ENCODE results near the gene TMEM86B. TPM values are rescaled to one million over a fixed set of nuclear protein-coding genes. Genes with fewer than 3 reads are reported as not detected.

The TMEM86B gene
- polyA plus RNA-seq, 1 of the 3 experiments (the other 2 are of a cell fraction), result 3.0 TPM

- no peak for TF ChIP-seq EP300 (IDR thresholded peaks at IDR 0.05; ENCODE audit: borderline replicate concordance in 1 of 2, low read depth in 1 of 2, low read length in 1 of 2)
- no peak for TF ChIP-seq POLR2AphosphoS5 (IDR thresholded peaks at IDR 0.05; ENCODE audit: low read depth, low read length)
- no peak for TF ChIP-seq EZH2phosphoT487 (IDR thresholded peaks at IDR 0.05; ENCODE audit: borderline replicate concordance, low read depth)
- no peak for TF ChIP-seq RXRA (IDR thresholded peaks at IDR 0.05; ENCODE audit: borderline replicate concordance, low read depth)
- TF ChIP-seq YY1 (IDR thresholded peaks at IDR 0.05; ENCODE audit: low read depth), result no peak
- no peak for TF ChIP-seq PBX3 (IDR thresholded peaks at IDR 0.05)
- TF ChIP-seq GABPA (IDR thresholded peaks at IDR 0.05; ENCODE audit: low read depth), result no peak
- no peak for TF ChIP-seq CHD2 (IDR thresholded peaks at IDR 0.05; ENCODE audit: low read length, partially characterized antibody)
Measured at GRCh38 chr19:55230780-55231179, 2.2 kb upstream of the TMEM86B start (continued).

GRCh38 chr19:55230329-55230728 lies 1.8 kb upstream of the TMEM86B start:
- Histone ChIP-seq H3K9me3 (no peaks in the 10 kb centered on the region), H3K79me2 (ENCODE audit: insufficient read depth) (no peaks in the 10 kb centered on the region), H4K20me1 (ENCODE audit: insufficient read depth) (peaks cover 16% of the 10 kb centered on the region; the same call in 1 of the 2 replicates), H3K36me3 (replicated peaks in 1 of 2; ENCODE audit: control insufficient read depth in 1 of 2, insufficient read depth in 2 of 2, low read length in 1 of 2) (peaks cover 7 to 70% of the 10 kb centered on the region in 2 experiments), H3K4me2 (no peak overlapping the region), H3K4me3 (ENCODE audit: low read depth in 2 of 2, low read length in 1 of 2) (no peak overlapping the region), H3K27me3 (ENCODE audit: insufficient read depth) (no peaks in the 10 kb centered on the region), H3K9ac (no peak overlapping the region), H2AFZ (ENCODE audit: low read depth) (no peak overlapping the region), H3F3A (replicated peaks; ENCODE audit: insufficient read depth) (no peaks in the 10 kb centered on the region), H3K9me2 (no peaks in the 10 kb centered on the region), H3K4me1 (ENCODE audit: control insufficient read depth in 1 of 2, insufficient read depth in 2 of 2, low read depth in 1 of 2, low read length in 1 of 2) (peaks cover 0 to 36% of the 10 kb centered on the region in 2 experiments; a peak in 1 of 4 replicates), H3K27ac (ENCODE audit: low read depth in 2 of 2, low read length in 1 of 2) (no peak overlapping the region; a peak in 1 of 4 replicates)
- CTCF ChIA-PET, result interaction anchor here (1.0 kb wide), 1 partner anchor 89 kb away, joined by 3 read pairs; no protein-coding TSS in a partner anchor
- TF ChIP-seq EZH2phosphoT487 (IDR thresholded peaks at IDR 0.05; ENCODE audit: borderline replicate concordance, low read depth), result no peak
- 90% methylated on average over 12 of the region's 13 CpGs for WGBS (ENCODE audit: low lambda C conversion rate)
- no peak for DNase-seq
- POLR2A ChIA-PET, result no interaction called here

- ChIA-PET CTCF (interaction anchor here (1.0 kb wide), 1 partner anchor 89 kb away, joined by 3 read pairs; no protein-coding TSS in a partner anchor), POLR2A (no interaction called here)
- Histone ChIP-seq H3K4me3 (ENCODE audit: low read depth in 2 of 2, low read length in 1 of 2) (no peak overlapping the region), H3K27ac (ENCODE audit: low read depth in 2 of 2, low read length in 1 of 2) (no peak overlapping the region; a peak in 1 of 4 replicates), H3K4me1 (ENCODE audit: control insufficient read depth in 1 of 2, insufficient read depth in 2 of 2, low read depth in 1 of 2, low read length in 1 of 2) (peaks cover 0 to 38% of the 10 kb centered on the region in 2 experiments; a peak in 1 of 4 replicates), H3K36me3 (replicated peaks in 1 of 2; ENCODE audit: control insufficient read depth in 1 of 2, insufficient read depth in 2 of 2, low read length in 1 of 2) (peaks cover 7 to 66% of the 10 kb centered on the region in 2 experiments), H3K79me2 (ENCODE audit: insufficient read depth) (no peaks in the 10 kb centered on the region), H3K9me3 (no peaks in the 10 kb centered on the region), H4K20me1 (ENCODE audit: insufficient read depth) (peaks cover 16% of the 10 kb centered on the region; the same call in 1 of the 2 replicates), H2AFZ (ENCODE audit: low read depth) (no peak overlapping the region), H3K27me3 (ENCODE audit: insufficient read depth) (no peaks in the 10 kb centered on the region), H3K9ac (no peak overlapping the region), H3F3A (replicated peaks; ENCODE audit: insufficient read depth) (no peaks in the 10 kb centered on the region), H3K4me2 (no peak overlapping the region), H3K9me2 (no peaks in the 10 kb centered on the region)
- TF ChIP-seq GABPA (IDR thresholded peaks at IDR 0.05; ENCODE audit: low read depth) (no peak), USF1 (IDR thresholded peaks at IDR 0.05; ENCODE audit: borderline replicate concordance, low read depth) (no peak), FOXM1 (IDR thresholded peaks at IDR 0.05; ENCODE audit: low read depth) (no peak), PBX3 (IDR thresholded peaks at IDR 0.05) (no peak), MAX (IDR thresholded peaks at IDR 0.05; ENCODE audit: low read depth) (no peak), TEAD4 (IDR thresholded peaks at IDR 0.05; ENCODE audit: borderline replicate concordance, insufficient read depth) (no peak), FOXJ3 (CRISPR knock-in tag; IDR thresholded peaks at IDR 0.05) (no peak), JUND (IDR thresholded peaks at IDR 0.05) (no peak), RFX5 (IDR thresholded peaks at IDR 0.05; ENCODE audit: low read length) (no peak), CHD2 (IDR thresholded peaks at IDR 0.05; ENCODE audit: low read length, partially characterized antibody) (no peak), GATA2 (CRISPR knock-in tag; IDR thresholded peaks at IDR 0.05) (no peak), RCOR1 (IDR thresholded peaks at IDR 0.05; ENCODE audit: low read length) (no peak), SIN3A (IDR thresholded peaks at IDR 0.05; ENCODE audit: borderline replicate concordance, low read depth, low read length) (no peak), ELF1 (IDR thresholded peaks at IDR 0.05) (no peak)
- DNase-seq, result no peak
- 95% methylated on average over 6 of the region's 17 CpGs for WGBS (ENCODE audit: low lambda C conversion rate)
Measured at GRCh38 chr19:55229789-55230182, 1.2 kb upstream of the TMEM86B start.
